Measurements from ENCODE around the gene POLR1F.

The POLR1F gene

GRCh38 chr7:19674266-19674960 lies 34.4 kb downstream of the POLR1F start:
- DNase-seq, result no peak

- DNase-seq, result no peak
Observed at GRCh38 chr7:19670806-19671205, 38.0 kb downstream of the POLR1F start.

- DNase-seq, result no peak
Observed at GRCh38 chr7:19665399-19666008, 43.3 kb downstream of the POLR1F start.

GRCh38 chr7:19663816-19664462 lies 44.9 kb downstream of the POLR1F start:
- no peak for DNase-seq

- DNase-seq, result no peak
Observed at GRCh38 chr7:19648791-19649190, 60.0 kb downstream of the POLR1F start.
